Dermis microvascular lymphatic vessel endothelial cell (primary cell): Measurements from ENCODE around the gene MED15. TPM values are rescaled to one million over a fixed set of nuclear protein-coding genes. Genes with fewer than 3 reads are reported as not detected.
A peak's percentile ranks its signal among the peaks of the same experiment; 100 is the strongest.
"Not testable (repeated sequence)": the region's sequence is repeated elsewhere in the genome, so short reads cannot be mapped to it uniquely, and the experiment has no call there.

Source experiments
- DNase-seq, 2 donors: peaks; one replicate each; pipeline versions ENCODE4 v3.0.0 to v3.0.0-alpha.2; 2010; ENCODE audit warnings: low read depth in 2 of 2
- total RNA-seq: library from RNA; depleted of rRNA; stranded (reverse); fragments of >200 nt; gene quantifications from 2 replicates; pipeline ENCODE4 v1.2.1, GENCODE V29; 2014

MED15 gene
- total RNA-seq, 1 donor from 2014 or later = 21.3 TPM

DNA sequence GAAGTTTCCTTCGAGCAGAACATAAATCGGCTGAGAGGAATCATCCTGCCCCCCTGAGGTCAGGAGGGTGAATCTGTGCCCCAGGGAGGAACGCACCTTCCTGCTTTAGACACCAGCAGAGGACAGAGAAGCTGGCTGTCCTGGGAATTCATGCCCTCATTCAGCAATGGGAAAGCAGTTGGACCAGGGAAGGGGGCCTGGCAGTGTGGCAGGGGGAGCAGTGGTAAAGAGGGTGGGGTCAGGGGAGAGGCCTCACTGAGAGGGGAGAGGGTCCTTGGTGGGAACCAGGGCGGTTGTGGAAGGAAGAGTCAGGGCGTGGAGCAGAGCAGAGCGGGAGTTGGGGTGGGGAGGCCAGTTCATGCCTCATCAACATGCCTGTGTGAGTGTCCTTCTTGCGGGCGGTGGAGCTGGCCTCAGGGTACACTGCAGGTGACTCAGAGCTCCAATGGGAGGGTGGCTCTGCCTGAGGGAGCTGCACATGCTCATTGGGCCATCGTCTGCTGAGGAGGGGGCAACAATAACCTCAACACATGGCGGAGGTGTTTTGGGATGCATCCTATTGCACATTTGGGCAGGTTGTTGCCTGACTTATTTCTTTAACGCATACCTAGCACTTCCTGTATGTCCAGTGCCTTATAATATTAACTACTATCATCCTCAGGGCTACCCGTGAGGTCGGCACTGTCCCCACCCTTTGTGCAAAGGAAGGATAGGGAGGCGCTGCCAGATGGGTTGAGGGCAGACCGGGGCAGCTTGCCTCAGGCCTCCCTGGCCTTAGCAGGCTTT, 23.2 kb downstream of the MED15 start:
- peak in 1 of 2 donors; percentile 51 for DNase-seq

DNA sequence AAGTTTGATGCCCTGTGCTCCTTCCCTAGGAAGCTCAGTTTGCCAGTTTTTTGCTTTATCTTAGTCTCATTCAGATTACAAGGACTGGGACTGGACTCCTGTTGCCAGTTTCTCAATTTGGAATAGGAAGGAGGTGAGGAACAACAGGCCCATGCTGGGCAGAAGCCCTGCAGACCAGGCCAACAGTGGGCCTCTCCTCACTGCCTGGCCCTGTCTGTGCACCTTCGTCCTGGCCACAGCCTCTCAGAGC, 23.7 kb downstream of the MED15 start:
- DNase-seq = no peak

DNA sequence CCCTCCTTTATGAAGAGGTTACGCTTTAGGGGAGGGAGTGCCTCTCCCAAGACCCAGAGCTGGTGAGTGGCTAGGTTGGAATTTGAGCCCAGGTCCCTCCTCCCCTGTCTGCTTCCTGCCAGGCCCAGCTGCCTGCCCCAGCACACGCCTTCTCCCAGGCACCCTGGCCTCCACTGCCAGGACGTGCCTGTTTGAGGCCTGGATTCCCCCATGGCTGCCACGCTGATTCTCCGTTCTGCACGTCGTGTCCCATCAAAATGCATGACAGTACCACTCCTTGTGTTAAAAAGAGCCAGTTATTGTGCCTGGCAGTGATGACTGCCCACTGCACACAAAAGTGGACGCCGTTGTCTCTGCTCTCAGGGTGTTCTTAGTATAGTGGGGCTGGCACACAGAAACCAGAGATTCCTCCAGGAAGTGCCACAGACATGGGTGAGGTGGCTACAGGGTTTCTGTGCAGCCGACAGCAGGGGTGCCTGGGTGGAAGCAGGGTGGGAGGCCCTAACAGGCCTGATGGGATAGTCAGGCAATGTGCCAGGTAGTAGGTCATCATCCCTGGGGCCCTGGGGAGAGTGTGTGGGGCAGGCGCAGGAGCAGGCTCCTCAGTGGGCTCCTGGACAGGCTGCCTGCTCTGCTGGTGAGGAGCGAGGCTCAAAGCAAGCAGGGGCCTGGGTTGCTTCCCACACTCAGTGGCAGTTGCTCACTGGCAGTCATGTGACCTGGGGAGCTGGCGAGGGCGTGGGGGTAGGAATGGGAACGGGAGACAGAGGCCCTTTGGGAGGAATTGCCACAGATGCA, 24.2 kb downstream of the MED15 start:
- DNase-seq = peak; percentile 33 to 83

DNA sequence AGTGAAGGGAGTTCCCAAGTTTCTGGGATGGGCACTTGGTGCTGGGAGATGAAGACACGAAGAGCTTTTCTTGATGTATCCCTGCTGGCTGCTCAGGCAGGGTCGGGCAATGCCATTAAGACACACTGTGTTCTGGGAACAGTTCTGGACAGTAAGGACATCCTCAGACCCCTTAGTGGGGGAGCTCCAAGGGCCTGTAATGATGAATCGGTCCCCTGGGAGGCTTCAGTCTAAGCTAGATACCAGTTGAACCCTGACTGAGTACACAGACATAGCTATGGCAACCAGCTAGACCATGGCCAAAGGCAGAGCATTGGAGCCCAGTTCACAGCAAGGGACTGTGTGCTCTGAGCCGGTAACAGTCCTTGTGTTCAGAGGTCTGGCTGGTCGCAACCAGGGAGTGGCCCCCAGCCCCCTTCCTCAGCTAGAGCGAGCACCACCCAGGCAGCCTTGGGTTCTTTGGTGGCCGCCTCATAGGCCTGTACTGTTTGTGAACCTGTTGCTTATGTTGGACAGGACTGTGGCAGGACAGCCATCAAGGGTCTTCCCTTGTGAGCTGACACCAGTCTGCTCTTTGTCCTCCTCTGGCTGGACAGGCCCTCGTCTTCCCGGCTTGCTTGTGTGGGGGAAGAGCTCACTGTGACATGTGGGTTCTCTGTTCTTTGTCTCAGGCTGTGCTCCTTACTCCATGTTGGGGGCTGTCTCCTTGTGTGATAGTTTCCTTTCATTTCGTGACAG, 25.0 kb downstream of the MED15 start:
- no peak for DNase-seq

DNA sequence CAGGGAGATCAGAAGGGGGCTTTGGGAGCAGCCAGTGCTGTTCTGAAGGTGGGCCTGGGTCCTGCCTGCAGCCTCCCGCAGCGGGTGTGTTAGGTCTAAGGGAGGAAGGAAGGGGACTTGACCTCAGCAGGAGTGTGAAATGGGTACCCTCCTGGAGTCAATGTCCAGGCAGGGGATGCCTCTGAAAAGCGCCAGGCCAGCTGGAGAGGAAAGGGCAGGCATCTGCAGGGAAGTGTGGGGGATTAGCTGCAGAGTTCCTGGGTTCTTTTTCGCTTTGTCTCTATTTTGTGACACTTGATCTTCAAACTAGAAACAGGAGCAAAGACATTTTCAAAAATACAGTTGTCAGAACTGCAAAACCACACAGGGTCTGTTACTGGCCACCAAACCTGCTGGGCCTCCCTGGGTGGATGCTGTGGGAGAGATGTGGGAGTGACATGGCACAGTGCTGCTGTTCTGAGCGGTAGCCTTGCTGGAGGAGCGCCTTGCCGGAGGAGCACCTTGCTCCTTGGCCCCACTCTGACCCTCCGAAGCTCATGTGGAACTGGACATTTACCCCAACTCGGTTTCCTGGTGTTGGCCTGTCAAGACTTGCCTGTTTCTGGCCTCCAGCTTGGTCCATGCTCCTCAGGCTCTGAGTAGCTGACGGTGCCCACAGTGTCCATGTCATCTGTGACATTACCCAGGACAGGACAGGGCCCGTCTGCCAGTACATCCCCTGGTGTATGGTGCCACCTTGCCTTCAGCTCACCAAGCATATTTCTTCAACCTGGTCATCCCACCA, 25.9 kb downstream of the MED15 start:
- DNase-seq = no peak

DNA sequence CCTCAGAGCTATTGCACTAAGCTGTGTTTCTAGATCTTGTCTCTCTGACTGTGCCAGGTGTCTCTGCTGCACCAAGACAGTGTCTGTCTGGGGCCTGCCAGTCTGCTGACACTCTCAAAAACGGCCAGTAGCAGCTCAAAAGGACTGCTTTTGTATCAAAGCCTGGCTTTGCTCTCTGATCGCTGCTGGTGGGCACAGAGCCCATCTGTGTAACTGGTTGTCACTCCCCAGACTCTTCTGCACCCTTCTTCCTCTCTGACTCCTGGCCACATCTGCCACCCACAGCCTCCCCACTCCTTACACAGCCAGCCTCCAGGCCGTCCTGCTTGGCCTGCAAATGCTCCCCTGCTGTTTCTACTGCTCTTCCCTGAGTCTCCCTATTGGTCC, 26.5 kb downstream of the MED15 start:
- DNase-seq = no peak

DNA sequence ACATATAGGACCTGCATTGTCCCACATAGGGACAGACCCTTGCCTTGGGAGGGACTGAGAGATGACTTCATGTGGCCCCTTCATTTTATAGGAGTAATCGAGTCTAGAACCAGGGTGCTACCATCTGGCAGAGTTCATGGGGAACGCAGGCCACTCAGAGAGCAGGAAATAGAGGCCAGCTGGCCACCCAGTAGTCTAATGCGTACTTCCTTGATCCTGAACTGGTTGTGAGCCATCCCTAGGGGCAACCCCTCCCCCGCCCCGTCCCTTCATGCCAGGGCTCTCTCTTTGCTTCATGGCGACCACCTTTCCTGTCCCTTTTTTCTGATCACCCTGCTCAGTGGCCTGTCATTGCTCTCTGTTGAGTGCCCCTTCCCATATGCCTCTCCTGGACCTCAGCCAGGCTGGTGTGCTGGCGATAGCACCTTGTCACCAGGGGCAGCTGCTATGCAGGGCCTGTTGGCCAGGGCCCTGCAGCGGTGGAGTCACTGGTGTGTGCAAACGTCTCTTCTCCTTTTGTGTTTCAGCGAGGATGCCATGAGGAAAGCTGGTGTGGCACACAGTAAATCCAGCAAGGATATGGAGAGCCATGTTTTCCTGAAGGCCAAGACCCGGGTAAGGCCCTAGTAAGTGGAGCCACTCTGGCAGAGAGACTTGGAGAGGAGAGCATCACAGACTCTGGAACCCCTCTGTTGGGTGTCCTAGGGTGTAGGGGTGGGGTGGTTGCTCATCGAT, 29.3 kb downstream of the MED15 start:
- DNase-seq = no peak

DNA sequence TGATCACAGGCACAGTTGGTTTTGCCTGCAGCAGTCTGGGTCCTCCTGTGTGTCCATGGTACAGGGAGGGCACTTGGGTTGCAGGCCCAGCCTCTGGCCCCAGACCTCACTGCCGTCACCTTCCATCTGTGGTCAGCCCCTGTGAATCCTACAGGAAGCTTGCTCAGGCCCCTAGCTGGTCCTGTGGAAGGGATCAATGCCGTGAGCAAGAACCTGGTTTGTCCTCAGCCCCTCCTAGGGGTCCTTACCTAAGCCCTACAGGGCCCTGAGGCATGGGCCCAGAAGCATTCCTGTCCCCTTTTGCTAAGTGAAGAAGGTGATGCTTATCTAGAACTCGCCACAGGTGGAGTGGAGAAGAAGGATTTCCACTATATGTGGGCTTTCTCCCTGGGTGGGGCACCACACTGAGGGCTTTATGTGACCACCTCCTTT, 29.9 kb downstream of the MED15 start:
- DNase-seq = no peak

DNA sequence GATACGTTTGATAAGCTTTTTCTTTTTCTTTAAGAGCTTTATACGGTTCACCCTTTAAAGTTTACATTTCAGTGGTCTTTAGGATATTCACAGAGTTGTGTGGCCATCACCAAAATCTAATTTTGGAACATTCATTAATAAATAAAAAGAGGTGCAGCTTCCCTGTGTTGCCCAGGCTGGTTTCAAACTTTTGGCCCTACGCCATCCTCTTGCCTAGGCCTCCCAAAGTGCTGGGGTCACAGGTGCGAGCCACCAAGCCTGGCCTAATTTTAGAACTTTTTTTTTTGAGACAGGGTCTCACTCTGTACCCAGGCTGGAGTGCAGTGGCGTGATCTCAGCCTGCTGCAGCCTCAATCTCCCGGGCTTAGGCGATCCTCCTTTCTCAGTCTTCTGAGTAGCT, 30.6 kb downstream of the MED15 start:
- DNase-seq = no peak

DNA sequence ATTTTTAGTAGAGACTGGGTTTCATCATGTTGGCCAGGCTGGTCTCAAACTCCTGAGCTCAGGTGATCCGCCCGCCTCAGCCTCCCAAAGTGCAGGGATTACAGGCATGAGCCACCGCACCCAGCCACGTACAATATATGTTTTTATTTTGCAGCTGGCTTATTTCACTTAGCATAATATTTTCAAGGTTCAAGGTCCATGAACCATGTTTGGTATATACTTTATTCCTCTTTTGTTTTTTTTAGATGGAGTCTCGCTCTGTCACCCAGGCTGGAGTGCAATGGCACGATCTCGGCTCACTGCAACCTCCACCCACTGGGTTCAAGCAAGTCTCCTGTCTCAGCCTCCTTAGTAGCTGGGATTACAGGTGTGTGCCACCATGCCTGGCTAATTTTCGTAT, 31.5 kb downstream of the MED15 start:
- not testable (repeated sequence) for DNase-seq

DNA sequence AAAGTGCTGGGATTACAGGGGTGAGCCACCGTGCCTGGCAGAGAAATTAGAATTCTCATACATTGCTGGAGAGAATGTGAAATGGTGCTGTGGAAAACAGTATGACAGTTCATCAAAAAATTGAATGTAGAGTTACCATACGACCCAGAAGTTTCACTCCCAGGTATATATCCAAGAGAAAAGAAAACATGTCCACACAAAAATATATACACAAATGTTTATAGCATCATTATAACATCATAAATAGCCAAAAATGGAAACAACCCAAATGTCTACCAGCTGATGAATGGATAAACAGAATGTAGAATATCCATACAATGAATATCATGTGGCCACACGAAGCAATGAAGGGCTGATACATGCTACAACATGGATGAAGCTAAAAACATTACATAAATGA, 34.6 kb downstream of the MED15 start:
- DNase-seq = no peak

DNA sequence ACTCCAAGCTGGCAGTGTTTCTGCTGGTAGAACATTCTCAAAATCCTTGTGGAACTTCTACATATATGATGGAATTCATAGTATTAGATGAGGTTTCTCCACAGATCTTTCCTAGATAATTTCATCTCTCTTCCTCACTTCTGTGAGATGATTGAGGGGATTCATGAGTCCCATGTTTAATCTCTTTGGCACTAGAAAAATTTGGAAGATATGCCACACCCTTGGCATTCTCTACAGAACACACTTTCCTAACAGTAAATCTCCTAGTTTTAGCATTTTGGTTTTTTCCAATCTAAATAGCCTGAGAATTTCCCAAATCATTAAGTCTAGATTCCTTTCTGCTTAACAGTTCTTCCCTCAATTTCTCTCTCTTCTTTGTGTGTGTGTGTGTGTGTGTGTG, 35.3 kb downstream of the MED15 start:
- no peak for DNase-seq

DNA sequence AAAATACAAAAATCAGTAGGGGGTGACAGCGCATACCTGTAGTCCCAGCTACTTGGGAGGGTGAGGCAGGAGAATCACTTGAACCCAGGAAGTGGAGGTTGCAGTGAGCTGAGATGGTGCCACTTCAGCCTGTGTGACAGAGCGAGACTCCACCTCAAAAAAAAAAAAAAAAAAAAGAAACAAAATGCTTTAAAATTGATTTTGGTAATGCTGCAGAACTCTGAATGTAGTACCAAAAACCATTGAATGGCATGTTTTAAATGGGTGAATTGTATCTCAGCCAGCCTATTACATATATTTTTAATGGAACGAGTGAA, 37.9 kb downstream of the MED15 start:
- not testable (repeated sequence) for DNase-seq

DNA sequence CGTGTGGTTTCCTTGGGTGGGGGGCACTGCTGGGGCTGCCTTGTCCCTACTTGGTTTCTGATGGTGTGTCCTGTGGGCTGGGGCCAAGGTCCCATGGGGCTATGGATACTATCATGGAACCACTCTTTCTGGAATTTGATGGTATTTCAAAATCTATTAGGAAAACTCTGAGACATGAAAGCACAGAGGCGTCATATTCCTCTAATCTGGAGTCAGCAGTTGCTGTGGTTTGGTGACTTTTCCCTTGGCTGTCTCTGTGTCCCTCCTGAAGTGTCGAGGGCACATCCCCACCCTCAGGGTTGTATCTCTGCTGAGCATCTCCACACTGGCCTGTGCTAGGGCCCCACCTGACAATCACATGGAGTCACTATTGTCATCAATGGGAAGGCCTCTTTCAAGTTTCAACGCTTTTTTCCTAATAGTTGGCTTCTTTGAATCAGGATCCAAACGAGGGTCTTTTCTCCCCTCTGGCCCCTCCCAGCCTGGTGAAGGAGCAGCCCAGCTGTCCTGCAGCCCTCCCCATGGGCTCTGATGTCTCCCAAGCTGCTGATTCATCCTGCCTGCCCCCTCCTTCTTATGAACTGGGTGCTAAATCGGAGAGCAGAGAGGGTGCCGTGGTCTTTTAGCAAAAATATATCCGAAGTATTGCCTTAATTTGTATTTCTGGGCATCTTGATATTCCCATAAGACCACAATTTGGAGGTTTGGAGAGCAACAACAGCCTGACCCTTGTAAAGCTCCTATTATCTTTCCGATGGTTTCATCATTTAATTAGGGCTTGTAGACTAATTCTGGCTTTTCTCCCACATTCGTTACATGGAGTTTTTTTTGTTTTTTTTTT, 38.5 kb downstream of the MED15 start:
- DNase-seq = no peak

DNA sequence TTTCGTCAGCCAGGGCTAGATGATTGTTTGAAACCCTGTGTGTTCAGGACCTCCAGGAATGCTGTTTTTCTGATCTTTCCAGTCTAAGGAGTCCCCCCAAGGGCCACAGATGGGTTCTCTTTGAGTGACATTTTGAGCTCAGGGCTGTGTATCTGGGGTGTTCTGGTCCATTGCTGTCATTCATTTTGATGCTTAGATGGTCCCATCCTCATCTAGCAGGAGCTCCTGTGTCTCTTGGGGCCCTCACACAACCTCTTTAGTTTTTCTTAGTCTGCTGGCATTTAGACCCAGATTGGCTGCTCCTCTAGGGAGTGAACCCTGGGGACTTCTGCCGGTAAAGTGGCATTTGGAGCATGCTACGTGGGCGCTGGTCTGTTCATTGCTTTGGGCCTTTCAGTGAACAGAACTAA, 39.1 kb downstream of the MED15 start:
- DNase-seq = no peak

DNA sequence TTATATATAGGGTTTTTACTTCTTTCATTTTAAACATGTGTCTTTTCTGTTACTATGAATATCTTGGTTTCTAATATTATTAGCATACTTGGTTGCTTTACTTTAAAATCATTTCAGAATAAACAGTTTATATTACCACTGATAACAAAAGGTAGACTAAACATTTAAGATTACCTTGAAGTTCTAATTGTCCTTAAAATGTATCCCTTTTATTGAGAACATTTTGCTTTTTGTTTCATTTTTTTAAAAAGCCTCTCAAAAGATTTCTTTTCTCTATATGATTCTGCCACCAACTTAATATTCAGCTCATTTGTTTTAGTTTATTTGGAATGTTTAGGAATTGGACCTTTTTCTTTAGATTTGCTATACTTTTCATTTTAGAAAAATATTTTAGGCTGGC, 39.6 kb downstream of the MED15 start:
- no peak for DNase-seq

DNA sequence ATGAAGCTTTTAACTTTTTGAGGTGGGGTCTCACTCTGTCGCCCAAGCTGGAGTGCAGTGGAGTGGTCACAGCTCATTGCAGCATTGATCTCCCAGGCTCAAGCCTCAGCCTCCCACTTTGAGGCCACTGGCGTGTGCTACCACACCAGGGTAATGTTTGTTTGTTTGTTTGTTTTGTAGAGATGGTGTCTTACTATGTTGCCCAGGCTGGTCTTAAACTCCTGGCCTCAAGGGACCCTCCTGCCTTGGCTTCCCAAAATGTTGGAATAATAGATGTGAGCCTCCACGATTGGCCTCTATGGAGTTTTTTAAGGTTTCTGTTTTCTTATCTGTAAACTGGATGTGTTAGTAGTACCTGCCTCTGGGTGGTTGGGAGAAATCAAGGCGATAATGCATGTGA, 41.4 kb downstream of the MED15 start:
- no peak for DNase-seq

DNA sequence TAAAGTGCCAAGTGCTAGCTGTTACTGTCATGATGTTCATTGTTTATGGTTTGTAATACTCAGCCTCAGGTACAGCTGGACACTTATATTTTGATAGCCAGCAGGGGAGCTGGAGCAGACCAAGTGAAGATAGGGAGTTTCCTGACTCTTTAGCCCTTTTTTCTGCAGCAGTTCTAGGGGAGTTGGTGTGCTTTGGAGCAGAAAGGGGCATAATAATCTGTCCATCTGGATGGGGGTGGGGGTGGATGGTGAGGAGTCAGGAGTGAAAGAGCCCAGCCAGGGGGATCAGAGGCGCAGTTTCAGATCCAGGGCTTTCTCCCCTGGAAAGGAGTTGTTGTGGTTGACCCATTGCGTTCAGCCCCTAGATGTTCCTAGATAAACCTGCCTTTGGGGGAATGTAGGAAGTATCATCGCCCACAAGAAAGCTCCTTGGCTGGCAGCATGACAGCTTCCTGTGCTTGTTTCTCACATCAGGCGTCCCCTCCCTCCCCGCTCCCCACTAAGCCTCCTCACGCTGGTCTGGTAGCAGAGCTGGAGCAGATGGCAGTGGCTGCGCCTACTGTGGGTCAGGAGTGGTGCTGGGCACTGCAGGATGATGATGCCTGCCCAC, 41.9 kb downstream of the MED15 start:
- DNase-seq = peak in 1 of 2 donors; percentile 46

DNA sequence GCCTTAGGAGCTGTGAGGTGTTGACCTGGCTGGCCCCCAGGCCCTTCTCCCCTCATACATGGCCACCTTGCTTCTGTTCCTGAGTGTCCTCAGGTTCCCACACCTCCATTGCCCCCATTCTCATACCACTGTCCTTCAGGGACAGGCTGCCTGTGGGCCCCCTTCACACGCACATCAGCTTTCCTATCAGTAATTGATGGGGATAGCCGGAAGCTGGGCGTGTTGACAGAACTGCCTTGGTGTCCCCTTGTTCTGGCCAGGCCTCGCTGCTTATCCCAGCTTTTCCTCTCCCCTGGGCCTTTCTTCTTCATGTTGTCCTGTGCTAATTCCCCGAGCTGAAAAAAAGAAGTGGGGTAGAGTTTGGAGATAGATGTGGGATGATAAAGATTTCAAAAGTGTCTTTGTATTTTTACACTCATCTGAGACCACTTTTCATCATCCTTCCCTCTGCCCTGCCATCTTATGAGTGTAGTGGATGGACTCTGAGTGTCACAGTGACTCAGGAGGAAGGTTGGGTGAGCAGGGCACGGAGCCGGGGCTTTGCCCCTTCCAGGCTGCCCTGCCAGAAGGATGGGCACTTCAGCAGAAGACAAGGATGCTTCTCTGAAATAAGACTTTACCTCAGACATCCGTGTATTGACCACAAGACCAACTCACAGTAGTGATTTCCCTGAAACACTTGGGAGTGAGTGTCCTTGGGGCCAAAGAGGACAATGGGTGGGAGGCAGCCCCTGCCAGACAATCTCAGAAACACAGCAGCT, 42.8 kb downstream of the MED15 start:
- no peak for DNase-seq
